Parathyroid adenoma (tissue), 2 donors: ENCODE measurements around the gene ITGAL.

ENCODE experiments used
- H2AFZ ChIP-seq: fragments of 300-600 bp; sonication (generic); one replicate; pipeline ENCODE4 v1.7.0; 2017; ENCODE audit warnings: antibody characterized with exemption, mild to moderate bottlenecking
- H3K27ac ChIP-seq: fragments of 300-600 bp; sonication (generic); one replicate; pipeline ENCODE4 v1.7.0; 2017
- H3K27me3 ChIP-seq: fragments of 300-600 bp; sonication (generic); one replicate; pipeline ENCODE4 v1.7.0; 2017; ENCODE audit warnings: low read length; ENCODE audit not compliant: control insufficient read depth, insufficient read depth
- H3K36me3 ChIP-seq: fragments of 300-600 bp; sonication (generic); one replicate; pipeline ENCODE4 v1.7.0; 2017; ENCODE audit warnings: low read length; ENCODE audit not compliant: control insufficient read depth, insufficient read depth
- H3K4me1 ChIP-seq: fragments of 300-600 bp; sonication (generic); one replicate; pipeline ENCODE4 v1.7.0; 2017; ENCODE audit warnings: control low read depth
- H3K4me2 ChIP-seq: fragments of 300-600 bp; sonication (generic); one replicate; pipeline ENCODE4 v1.7.0; 2017; ENCODE audit warnings: low read length
- H3K4me3 ChIP-seq: fragments of 300-600 bp; sonication (generic); one replicate; pipeline ENCODE4 v1.7.0; 2017; ENCODE audit warnings: low read depth, low read length
- H3K79me2 ChIP-seq: fragments of 300-600 bp; sonication (generic); one replicate; pipeline ENCODE4 v1.7.0; 2017; ENCODE audit warnings: control low read depth
- H3K9ac ChIP-seq: fragments of 300-600 bp; sonication (generic); one replicate; pipeline ENCODE4 v1.7.0; 2017; ENCODE audit warnings: mild to moderate bottlenecking
- H3K9me3 ChIP-seq: fragments of 300-600 bp; sonication (generic); one replicate; pipeline ENCODE4 v1.7.0; 2017; ENCODE audit warnings: low read length; ENCODE audit not compliant: control insufficient read depth
- CTCF ChIP-seq: fragments of 300-600 bp; sonication (generic); IDR thresholded peaks from one replicate; pipeline ENCODE4 v1.7.0; 2017; ENCODE audit warnings: antibody characterized with exemption, mild to moderate bottlenecking
- donor health status: primary hyperparathyroidism.

The ITGAL gene

GRCh38 chr16:30478766-30479478 lies 6.4 kb downstream of the ITGAL start:
- no peaks in the 10 kb centered on the region for H3K4me1 ChIP-seq
- H3K36me3 ChIP-seq: no peaks in the 10 kb centered on the region

GRCh38 chr16:30481381-30481780 lies 8.8 kb downstream of the ITGAL start:
- H3K27ac ChIP-seq: no peak overlapping the region
- H3K4me2 ChIP-seq: no peak overlapping the region
- no peaks in the 10 kb centered on the region for H3K36me3 ChIP-seq
- TF ChIP-seq CTCF: no peak
- no peaks in the 10 kb centered on the region for H3K27me3 ChIP-seq
- no peak overlapping the region for H3K9ac ChIP-seq
- H3K4me3 ChIP-seq: no peak overlapping the region
- no peaks in the 10 kb centered on the region for H3K79me2 ChIP-seq
- no peak overlapping the region for H2AFZ ChIP-seq
- no peaks in the 10 kb centered on the region for H3K4me1 ChIP-seq
- H3K9me3 ChIP-seq: no peaks in the 10 kb centered on the region

More at GRCh38 chr16:30478766-30479478, 6.4 kb downstream of the ITGAL start:
- Histone ChIP-seq H3K79me2 (no peaks in the 10 kb centered on the region), H3K9ac (no peak overlapping the region), H3K27ac (no peak overlapping the region), H3K9me3 (no peaks in the 10 kb centered on the region), H3K27me3 (no peaks in the 10 kb centered on the region), H2AFZ (no peak overlapping the region), H3K4me2 (no peak overlapping the region), H3K4me3 (no peak overlapping the region)
- TF ChIP-seq CTCF: no peak

GRCh38 chr16:30482366-30482765 lies 9.8 kb downstream of the ITGAL start:
- no peaks in the 10 kb centered on the region for H3K36me3 ChIP-seq
- TF ChIP-seq CTCF: no peak

GRCh38 chr16:30484887-30485286 lies 12.3 kb downstream of the ITGAL start:
- no peak for TF ChIP-seq CTCF

More at GRCh38 chr16:30482366-30482765, 9.8 kb downstream of the ITGAL start:
- no peak overlapping the region for H3K4me2 ChIP-seq
- H3K9me3 ChIP-seq: no peaks in the 10 kb centered on the region
- no peak overlapping the region for H3K27ac ChIP-seq
- H3K27me3 ChIP-seq: no peaks in the 10 kb centered on the region
- no peak overlapping the region for H3K9ac ChIP-seq
- H3K4me3 ChIP-seq: no peak overlapping the region
- H3K4me1 ChIP-seq: no peaks in the 10 kb centered on the region
- no peak overlapping the region for H2AFZ ChIP-seq
- H3K79me2 ChIP-seq: no peaks in the 10 kb centered on the region

More at GRCh38 chr16:30484887-30485286, 12.3 kb downstream of the ITGAL start:
- no peaks in the 10 kb centered on the region for H3K27me3 ChIP-seq
- no peaks in the 10 kb centered on the region for H3K36me3 ChIP-seq
- H3K4me1 ChIP-seq: no peaks in the 10 kb centered on the region
- no peak overlapping the region for H3K4me2 ChIP-seq
- H2AFZ ChIP-seq: no peak overlapping the region
- no peaks in the 10 kb centered on the region for H3K9me3 ChIP-seq
- no peak overlapping the region for H3K27ac ChIP-seq
- H3K79me2 ChIP-seq: no peaks in the 10 kb centered on the region
- no peak overlapping the region for H3K9ac ChIP-seq
- no peak overlapping the region for H3K4me3 ChIP-seq
